HepG2 (cell line): ENCODE data around the gene MINDY3. TPM values are rescaled to one million over a fixed set of nuclear protein-coding genes. Genes with fewer than 3 reads are reported as not detected.

Experiments
- ATAC-seq: fragments of 200-7000 bp; cut with Tn5 transposase; 3 replicates; pipeline ENCODE4 v1.9.1; 2020; ENCODE audit warnings: mild to moderate bottlenecking, moderate library complexity
- BruUV-seq: library from RNA; stranded (reverse); fragments of 400-500 nt; replicated peaks from 2 replicates; lab custom pipeline; 2021; lab: Mats Ljungman, UMichigan
- CTCF ChIA-PET: fragments of 300-600 bp; formaldehyde crosslinking; extraction: SDS; loops from one replicate; lab custom pipeline; 2021; ENCODE audit warnings: low total read pairs, inconsistent platforms, low intra/inter-chr PET ratio; lab: Yijun Ruan, JAX
- POLR2A ChIA-PET: fragments of 350-600 bp; sonication (Branson Sonifier 250); formaldehyde crosslinking; loops from one replicate; lab custom pipeline; 2020; ENCODE audit warnings: antibody characterized with exemption, inconsistent platforms; lab: Yijun Ruan, JAX
- DNase-seq: peaks from one replicate; pipeline ENCODE4 v3.0.0-alpha.2; 2015; ENCODE audit warnings: low spot score
- FAIRE-seq: peaks from 3 replicates; lab custom pipeline; 2011; peaks lifted over from hg19 to GRCh38; lab: Jason Lieb, UNC
- H2AFZ ChIP-seq: one replicate; pipeline ENCODE4 v1.6.1; 2011; ENCODE audit warnings: low read length, inconsistent platforms
- H3K27ac ChIP-seq: fragments of 300-600 bp; 3 replicates; pipeline ENCODE4 v1.8.0; 2011; ENCODE audit warnings: mixed run types, mild to moderate bottlenecking, mixed read lengths, low read length, inconsistent platforms; ENCODE audit not compliant: insufficient read depth; ENCODE audit errors: extremely low read length
- H3K27me3 ChIP-seq, 2 experiments: fragments of 200-600 bp in 1 of 2; 2 replicates in 1 of 2; 3 replicates in 1 of 2; pipeline versions ENCODE4 v1.6.0 to v1.8.0; 2011; ENCODE audit warnings: low read length in 2 of 2, mild to moderate bottlenecking in 2 of 2, moderate library complexity in 2 of 2, inconsistent platforms in 1 of 2; ENCODE audit not compliant: insufficient read depth in 2 of 2, control insufficient read depth in 1 of 2
- H3K36me3 ChIP-seq, 2 experiments: fragments of 200-600 bp in 1 of 2; replicated peaks in 1 of 2; 2 replicates in 1 of 2; 3 replicates in 1 of 2; pipeline versions ENCODE4 v1.5.1 to v1.8.0; 2011; ENCODE audit warnings: low read length in 2 of 2, inconsistent platforms in 1 of 2; ENCODE audit not compliant: insufficient read depth in 2 of 2, control insufficient read depth in 1 of 2
- H3K4me1 ChIP-seq: 2 replicates; pipeline ENCODE4 v1.5.1; 2012; ENCODE audit warnings: low read length, inconsistent platforms; ENCODE audit not compliant: insufficient read depth
- H3K4me2 ChIP-seq: 2 replicates; pipeline ENCODE4 v1.6.0; 2011; ENCODE audit warnings: low read depth, low read length, inconsistent platforms
- H3K4me3 ChIP-seq, 3 experiments: fragments of 200-600 bp in 1 of 3; sonication (generic), shearing (Covaris generic) in 1 of 3; replicated peaks in 1 of 3; 2 replicates each; pipeline ENCODE4 v1.5.1; 2011 to 2016; ENCODE audit warnings: low read length in 3 of 3, inconsistent platforms in 2 of 3, low read depth in 2 of 3, mild to moderate bottlenecking in 2 of 3, control low read depth in 1 of 3, mixed read lengths in 1 of 3; ENCODE audit not compliant: insufficient read depth in 1 of 3
- H3K79me2 ChIP-seq: one replicate; pipeline ENCODE4 v1.6.1; 2011; ENCODE audit warnings: low read length, inconsistent platforms; ENCODE audit not compliant: insufficient read depth
- H3K9ac ChIP-seq: 2 replicates; pipeline ENCODE4 v1.6.0; 2011; ENCODE audit warnings: mild to moderate bottlenecking, low read depth, low read length, inconsistent platforms; ENCODE audit not compliant: insufficient read depth
- H3K9me3 ChIP-seq: 2 replicates; pipeline ENCODE4 v1.5.1; 2012; ENCODE audit warnings: mild to moderate bottlenecking, low read length
- H4K20me1 ChIP-seq: 2 replicates; pipeline ENCODE4 v1.6.0; 2011; ENCODE audit warnings: inconsistent platforms, mild to moderate bottlenecking, low read length, moderate library complexity; ENCODE audit not compliant: insufficient read depth
- ARID2 ChIP-seq: sonication (generic); formaldehyde crosslinking; IDR thresholded peaks from 2 replicates; pipeline ENCODE4 v1.8.1; 2022; ENCODE audit warnings: mild to moderate bottlenecking, missing genetic modification reagents, borderline replicate concordance
- MAFG ChIP-seq: sonication (generic); formaldehyde crosslinking; IDR thresholded peaks from 2 replicates; pipeline ENCODE4 v1.5.1; 2020; ENCODE audit warnings: mild to moderate bottlenecking, missing genetic modification reagents
- RELA ChIP-seq: sonication (generic); formaldehyde crosslinking; IDR thresholded peaks from 2 replicates; pipeline ENCODE4 v1.4.0; 2020; ENCODE audit warnings: missing genetic modification reagents
- TGIF2 ChIP-seq: IDR thresholded peaks from 2 replicates; pipeline ENCODE4 v1.6.1; 2016; ENCODE audit warnings: control low read depth, missing compliant biosample characterization
- ZFYVE20 ChIP-seq: sonication (generic); formaldehyde crosslinking; IDR thresholded peaks from 2 replicates; pipeline ENCODE4 v1.8.0; 2023; ENCODE audit warnings: low read depth, mild to moderate bottlenecking, moderate library complexity, missing genetic modification reagents, borderline replicate concordance
- ZNF225 ChIP-seq: sonication (generic); formaldehyde crosslinking; IDR thresholded peaks from 2 replicates; pipeline ENCODE4 v1.4.0; 2020; ENCODE audit warnings: mild to moderate bottlenecking, missing genetic modification reagents
- ZNF235 ChIP-seq: sonication (generic); formaldehyde crosslinking; IDR thresholded peaks from 2 replicates; pipeline ENCODE4 v1.8.1; 2023; ENCODE audit warnings: mild to moderate bottlenecking, missing genetic modification reagents, borderline replicate concordance
- WGBS: methylation state at CpG from one replicate; pipeline ENCODE4 v1.1.6; 2017; ENCODE audit warnings: low lambda C conversion rate; 5-methylcytosine and 5-hydroxymethylcytosine counted together
- in situ Hi-C: cut with HindIII; loops from 2 replicates; pipeline ENCODE4 v1.10.0; 2017; ENCODE audit warnings: low pct_unique_long_range_greater_than_20kb; ENCODE audit not compliant: extremely low pct_ligation_motif_present
- intact Hi-C: fragments of 100-400 bp; cut with micrococcal nuclease; formaldehyde crosslinking; loops from one replicate; pipeline ENCODE4 v1.10.0; 2022; ENCODE audit not compliant: unreplicated experiment
- polyA plus RNA-seq, 8 experiments: library from polyadenylated mRNA; depleted of rRNA in 3 of 8; stranded (reverse) in 7 of 8; unstranded in 1 of 8; fragments of >200 nt; fragmentation: Illumina TruSeq in 4 of 8; extraction: Trizol in 4 of 8; gene quantifications; 2 replicates each; pipeline versions ENCODE4 v1.2.1 to v1.2.3, GENCODE V29; 2011 to 2016; ENCODE audit warnings: low read depth in 4 of 8, missing spikeins in 1 of 8, mixed read lengths in 1 of 8; ENCODE audit not compliant: insufficient read depth in 1 of 8
- total RNA-seq, 5 experiments: library from RNA; depleted of rRNA; stranded (reverse); fragments of >200 nt; fragmentation: Illumina TruSeq; extraction: Trizol; gene quantifications; 2 replicates each; pipeline ENCODE4 v1.2.3, GENCODE V29; 2016; ENCODE audit warnings: low read depth in 1 of 5
- TF ChIP-seq, protein P1 (sequence below): sonication (generic); formaldehyde crosslinking; IDR thresholded peaks from 2 replicates; pipeline ENCODE4 v1.4.0; 2020; ENCODE audit warnings: missing genetic modification reagents, borderline replicate concordance

Gene MINDY3
- total and polyA plus RNA-seq, 2 of the 13 experiments (the other 11 are each of a cell fraction or from before 2014, with no cell fraction given) = 6.4 to 17.5 TPM

DNA sequence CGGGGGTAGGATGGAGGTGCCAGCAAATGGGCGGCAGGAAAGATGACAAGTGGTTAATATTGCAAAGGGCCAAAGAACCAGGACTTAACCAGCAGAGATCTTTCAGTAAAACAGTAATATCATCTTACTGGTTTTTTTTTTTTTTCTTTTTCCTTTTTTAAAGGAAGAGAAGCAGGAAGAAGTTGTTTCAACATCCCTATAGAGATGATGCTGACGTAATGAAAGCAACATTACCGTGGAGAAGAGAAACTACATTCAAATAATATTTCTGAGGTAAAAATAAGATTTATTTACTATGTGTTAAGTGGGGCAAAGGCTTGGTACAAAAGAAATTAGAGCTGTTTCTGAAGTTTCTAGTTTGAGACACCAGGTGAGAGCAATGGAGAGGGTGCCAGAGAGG is 11.0 kb downstream of the MINDY3 start:
- Histone ChIP-seq H3K27ac (no peak overlapping the region), H3K9me3 (no peaks in the 10 kb centered on the region), H3K4me2 (no peak overlapping the region), H3K27me3 (no peaks in the 10 kb centered on the region), H3K4me3 (no peak overlapping the region), H2AFZ (no peak overlapping the region), H3K36me3 (no peaks in the 10 kb centered on the region), H3K79me2 (peaks cover 7% of the 10 kb centered on the region), H3K9ac (no peak overlapping the region), H4K20me1 (no peaks in the 10 kb centered on the region), H3K4me1 (peaks cover 5% of the 10 kb centered on the region)
- TF ChIP-seq ZNF235 (CRISPR knock-in tag) = no peak
- no peak for TF ChIP-seq MAFG (CRISPR knock-in tag)
- no peak for TF ChIP-seq ZNF225 (CRISPR knock-in tag)
- no peak for TF ChIP-seq RELA
- TF ChIP-seq, protein P1, sequence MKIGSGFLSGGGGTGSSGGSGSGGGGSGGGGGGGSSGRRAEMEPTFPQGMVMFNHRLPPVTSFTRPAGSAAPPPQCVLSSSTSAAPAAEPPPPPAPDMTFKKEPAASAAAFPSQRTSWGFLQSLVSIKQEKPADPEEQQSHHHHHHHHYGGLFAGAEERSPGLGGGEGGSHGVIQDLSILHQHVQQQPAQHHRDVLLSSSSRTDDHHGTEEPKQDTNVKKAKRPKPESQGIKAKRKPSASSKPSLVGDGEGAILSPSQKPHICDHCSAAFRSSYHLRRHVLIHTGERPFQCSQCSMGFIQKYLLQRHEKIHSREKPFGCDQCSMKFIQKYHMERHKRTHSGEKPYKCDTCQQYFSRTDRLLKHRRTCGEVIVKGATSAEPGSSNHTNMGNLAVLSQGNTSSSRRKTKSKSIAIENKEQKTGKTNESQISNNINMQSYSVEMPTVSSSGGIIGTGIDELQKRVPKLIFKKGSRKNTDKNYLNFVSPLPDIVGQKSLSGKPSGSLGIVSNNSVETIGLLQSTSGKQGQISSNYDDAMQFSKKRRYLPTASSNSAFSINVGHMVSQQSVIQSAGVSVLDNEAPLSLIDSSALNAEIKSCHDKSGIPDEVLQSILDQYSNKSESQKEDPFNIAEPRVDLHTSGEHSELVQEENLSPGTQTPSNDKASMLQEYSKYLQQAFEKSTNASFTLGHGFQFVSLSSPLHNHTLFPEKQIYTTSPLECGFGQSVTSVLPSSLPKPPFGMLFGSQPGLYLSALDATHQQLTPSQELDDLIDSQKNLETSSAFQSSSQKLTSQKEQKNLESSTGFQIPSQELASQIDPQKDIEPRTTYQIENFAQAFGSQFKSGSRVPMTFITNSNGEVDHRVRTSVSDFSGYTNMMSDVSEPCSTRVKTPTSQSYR = no peak
- no peak for TF ChIP-seq ZFYVE20 (CRISPR knock-in tag)
- no peak for TF ChIP-seq TGIF2 (CRISPR knock-in tag)
- no peak for TF ChIP-seq ARID2 (CRISPR knock-in tag)
- CTCF ChIA-PET = no interaction called here
- 92% methylated on average over 4 of the region's 4 CpGs for whole genome bisulfite sequencing
- ATAC-seq (no peak), FAIRE-seq (no peak), DNase-seq (no peak)
- POLR2A ChIA-PET = no interaction called here
- no TSS peak for BruUV-seq
- intact Hi-C loops (no loop called here), in situ Hi-C loops (no loop called here)
